HG03571 (cell line): ENCODE data around the gene KLF15.

Experiments
- ATAC-seq: cut with Tn5 transposase; IDR thresholded peaks from one replicate; pipeline ENCODE4 v1.9.1; 2021; ENCODE audit not compliant: unreplicated experiment

KLF15 gene

DNA sequence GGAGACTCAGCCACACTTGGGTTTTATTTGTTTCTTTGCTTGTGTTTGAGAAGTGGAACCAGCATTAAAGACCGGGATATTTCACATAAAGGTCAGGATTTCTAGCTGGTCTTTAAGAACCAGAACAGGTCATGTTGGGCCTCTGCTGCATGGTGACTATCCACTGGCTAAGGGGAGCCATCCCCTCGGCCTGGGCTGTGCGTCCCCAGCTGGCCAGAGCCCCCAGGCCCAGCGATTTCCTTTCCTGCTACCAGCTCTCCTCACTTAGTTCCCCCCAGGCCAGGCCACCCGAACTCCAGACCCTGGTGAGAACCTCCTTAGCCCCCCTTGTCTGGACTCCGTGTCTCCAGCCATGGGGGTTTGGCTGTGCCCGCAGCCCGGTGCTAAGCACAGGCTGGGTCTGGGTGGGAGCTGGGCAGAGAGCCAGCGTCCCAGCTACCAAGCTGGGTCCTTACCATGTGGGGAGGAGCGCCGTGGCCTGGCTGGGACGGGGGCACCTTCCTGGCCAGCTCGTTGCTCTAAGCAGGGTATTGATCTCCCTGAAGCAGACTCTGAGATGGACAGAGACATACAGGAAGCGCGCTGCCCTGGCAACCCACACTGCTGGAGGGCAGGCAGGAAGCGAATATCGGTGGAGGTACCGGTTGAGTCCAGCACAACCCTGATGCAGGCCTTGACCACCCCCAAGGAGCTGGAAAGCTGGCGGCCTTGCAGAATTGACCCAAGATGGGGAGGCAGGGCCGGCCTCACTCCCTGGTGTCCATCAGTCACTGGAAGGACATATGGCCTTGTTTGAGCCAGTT lies 49.4 kb downstream of the KLF15 start:
- ATAC-seq: no peak

- ATAC-seq: no peak
These were observed 50.2 kb downstream of the KLF15 start for GRCh38 chr3:126306888-126307482.

- no peak for ATAC-seq
These were observed 50.8 kb downstream of the KLF15 start for GRCh38 chr3:126306397-126306796.

DNA sequence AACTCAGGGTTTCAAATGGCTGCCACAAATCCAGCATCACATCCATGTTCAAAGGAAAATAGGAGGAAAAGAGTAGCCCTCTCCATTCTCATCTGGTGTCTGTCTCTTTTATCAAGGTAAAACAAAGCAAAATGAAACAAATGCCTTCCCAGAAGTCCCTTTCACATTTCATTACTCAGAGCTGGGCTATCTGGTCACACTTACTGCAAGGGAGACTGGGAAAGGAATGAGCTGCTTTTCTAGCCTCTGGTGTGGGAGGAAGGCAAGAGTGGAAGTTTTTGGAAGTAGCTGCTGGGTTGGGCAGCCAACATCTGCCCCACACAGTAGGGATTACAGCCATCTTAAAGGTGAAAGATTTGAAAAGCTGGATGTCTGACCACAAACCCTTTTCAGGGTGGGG lies 51.8 kb downstream of the KLF15 start:
- no peak for ATAC-seq

DNA sequence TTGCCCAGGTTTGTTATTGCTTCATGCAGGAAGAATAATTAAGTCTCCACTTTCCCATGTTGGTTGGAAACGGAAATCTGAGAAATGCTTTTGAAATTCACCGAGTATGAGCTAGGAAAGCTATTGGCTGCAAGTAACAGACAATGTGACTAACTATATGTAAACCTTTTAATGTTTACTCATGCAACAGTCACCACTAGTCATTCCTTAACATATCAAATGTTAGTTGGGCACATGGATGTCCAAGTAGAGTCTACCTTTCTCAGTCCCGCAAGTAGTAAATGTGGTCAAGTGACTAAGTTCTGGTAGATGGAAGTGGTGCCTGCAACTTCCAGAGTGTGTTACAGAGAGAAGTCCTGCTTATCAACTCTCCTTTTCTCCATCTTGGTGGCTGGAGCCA lies 52.5 kb downstream of the KLF15 start:
- ATAC-seq: no peak

- no peak for ATAC-seq
These were observed 52.9 kb downstream of the KLF15 start for GRCh38 chr3:126304291-126304690.

DNA sequence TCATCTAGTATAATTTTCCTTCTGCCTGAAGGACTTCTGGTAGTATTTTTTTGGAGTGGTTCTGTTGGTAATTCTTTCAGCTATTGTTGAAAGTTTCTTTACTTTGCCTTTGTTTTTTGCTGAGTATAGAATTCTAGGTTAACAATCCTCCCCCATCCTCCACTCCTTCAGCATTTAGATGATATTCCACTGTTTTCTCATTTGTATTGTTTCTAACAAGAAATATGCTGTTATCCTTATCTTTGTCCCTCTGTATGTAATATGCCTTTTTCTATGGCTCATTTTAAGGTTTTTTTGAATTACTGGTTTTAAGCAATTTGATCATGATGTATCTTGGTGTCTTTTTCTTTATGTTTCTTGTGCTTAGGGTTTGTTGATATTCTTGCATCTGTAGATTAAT lies 53.9 kb downstream of the KLF15 start:
- no peak for ATAC-seq

DNA sequence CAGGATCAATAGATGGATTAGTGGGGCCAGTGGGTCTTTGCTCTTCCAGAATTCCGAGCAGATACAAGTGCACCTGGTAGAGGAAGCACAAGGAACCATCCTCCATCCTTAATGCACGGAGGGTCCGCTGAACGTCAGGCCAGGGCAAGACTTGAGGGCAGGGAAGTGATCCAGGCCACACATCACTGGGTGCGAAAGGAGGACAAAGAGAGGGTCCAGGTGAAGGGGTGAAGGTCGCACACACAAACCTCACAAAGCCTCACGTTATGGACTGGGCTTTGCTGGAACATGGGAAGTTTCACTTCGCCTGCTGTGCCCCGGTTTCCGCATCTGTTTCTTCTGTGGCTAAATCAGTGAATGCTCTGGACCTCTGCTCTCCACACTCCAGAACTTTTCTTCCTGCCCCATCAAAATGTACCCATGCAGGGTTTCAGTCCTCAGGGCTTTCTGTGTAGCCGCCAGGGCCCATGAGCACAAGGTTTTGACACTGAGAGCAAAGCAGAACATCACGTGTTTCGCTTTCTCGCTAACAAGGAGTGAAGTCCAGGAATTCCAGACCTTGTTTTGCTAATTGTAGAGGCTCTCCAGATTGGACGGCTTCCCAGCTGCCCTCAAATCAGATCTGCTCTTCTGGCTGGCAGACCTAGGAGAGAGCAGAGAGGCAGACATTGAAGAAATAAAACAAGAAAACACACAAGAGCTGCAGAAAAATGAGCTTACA lies 56.3 kb downstream of the KLF15 start:
- no peak for ATAC-seq

DNA sequence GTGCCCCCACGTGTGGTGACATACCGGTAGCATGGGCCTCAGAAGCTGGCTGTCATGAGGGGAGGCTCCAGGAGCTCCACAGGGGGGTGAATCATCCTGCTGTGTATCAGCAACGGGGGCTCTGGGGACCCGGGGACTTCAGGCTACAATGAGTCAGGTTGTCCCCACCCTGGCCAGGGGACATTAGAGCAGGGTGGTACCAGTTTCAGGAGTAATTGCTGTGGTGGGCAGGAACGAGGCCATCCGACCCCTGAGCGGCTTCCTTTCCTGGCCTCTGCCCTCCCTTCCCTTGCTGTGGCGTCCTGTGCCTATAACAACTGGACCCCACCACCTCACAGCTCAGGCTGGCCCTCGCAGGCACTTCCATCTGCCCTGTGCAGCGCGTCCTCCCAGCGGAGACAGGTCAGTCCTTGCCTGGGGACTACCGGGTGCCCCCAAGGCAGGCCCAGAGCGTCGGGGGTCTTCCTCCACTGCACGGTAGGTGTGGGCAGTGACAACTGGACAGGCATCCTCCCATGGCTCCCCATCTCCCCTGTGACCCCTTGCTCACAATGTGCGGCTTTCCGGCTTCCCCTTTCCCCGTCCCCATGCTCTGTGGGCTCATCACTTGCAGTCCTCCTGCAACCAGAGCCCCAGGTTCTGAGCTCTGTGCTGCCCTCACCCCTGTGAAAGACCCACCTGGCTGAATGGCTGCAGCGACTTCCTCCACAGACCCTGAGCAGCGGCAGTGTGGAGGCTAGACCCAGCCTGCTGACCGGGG lies 57.0 kb downstream of the KLF15 start:
- ATAC-seq: no peak

DNA sequence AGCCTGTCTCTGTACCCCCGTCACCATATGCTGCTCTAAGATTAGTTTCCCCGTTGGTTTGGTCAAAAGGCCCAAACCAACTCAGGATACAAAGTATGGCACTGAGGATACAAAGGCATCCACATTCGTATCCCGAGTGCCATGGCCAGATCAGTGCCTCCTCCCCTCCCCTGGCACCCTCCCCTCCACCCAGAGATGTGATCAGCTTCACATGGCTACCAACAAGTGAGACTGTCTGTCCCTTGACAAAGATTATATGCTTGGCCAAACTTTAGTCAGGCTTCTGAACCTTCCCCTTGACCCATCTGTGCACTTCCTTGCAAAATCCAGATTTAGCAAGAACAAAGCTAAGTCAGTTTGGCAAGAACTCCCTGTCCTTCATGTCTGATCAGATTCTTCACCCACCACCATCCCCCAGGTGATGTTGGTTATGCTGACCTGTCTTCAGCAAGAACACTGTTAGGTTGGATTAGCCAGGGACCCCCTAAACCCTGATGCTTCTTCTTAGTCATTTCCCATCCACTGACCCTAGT lies 61.7 kb downstream of the KLF15 start:
- ATAC-seq: no peak

DNA sequence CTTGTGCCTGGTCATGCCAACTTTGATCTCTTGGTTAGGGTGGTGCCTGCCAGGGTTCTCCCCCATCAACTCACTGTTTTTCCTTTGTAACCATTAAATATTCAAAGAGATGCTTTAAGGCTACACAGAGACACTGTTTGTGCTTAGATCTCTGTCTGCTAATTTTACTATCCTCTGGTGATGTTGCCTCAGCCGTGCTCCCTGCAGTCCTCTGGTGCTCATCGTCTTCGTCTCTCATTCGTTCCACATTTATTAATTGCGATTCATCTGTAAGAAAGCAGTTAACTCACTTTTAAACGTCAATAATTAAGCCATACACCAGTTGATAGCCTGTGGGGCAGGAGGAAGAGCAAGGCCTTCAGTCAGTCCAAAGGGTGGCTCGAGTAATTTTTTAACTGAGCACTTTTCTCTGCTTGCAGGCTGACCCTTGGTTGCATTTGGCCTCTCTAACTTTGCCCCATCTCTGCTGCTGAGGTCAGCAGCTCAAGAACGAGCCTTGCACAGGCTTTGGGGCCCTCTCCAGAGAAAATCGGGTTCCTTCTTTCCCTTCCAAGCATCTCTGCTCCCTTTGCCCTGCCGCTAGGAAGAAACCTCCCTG lies 62.9 kb downstream of the KLF15 start:
- ATAC-seq: no peak

- no peak for ATAC-seq
These were observed 63.7 kb downstream of the KLF15 start for GRCh38 chr3:126293370-126294082.
